H1 (cell line): ENCODE data around the gene PDZK1IP1. TPM values are rescaled to one million over a fixed set of nuclear protein-coding genes. Genes with fewer than 3 reads are reported as not detected.

Source experiments
- CEBPB ChIP-seq: IDR thresholded peaks from 2 replicates; pipeline ENCODE4 v1.6.1; 2012; ENCODE audit warnings: low read depth, low read length
- CREB1 ChIP-seq: IDR thresholded peaks from 2 replicates; pipeline ENCODE4 v1.6.1; 2012; ENCODE audit warnings: inconsistent platforms
- EP300 ChIP-seq, 2 experiments: IDR thresholded peaks; 1 replicate in 1 of 2; 2 replicates in 1 of 2; pipeline ENCODE4 v1.6.1; 2011 to 2012; ENCODE audit warnings: low read depth in 2 of 2, low read length in 2 of 2, mild to moderate bottlenecking in 2 of 2, borderline replicate concordance in 1 of 2, inconsistent platforms in 1 of 2, moderate library complexity in 1 of 2
- HDAC6 ChIP-seq: IDR thresholded peaks from one replicate; pipeline ENCODE4 v1.7.1; 2012; ENCODE audit warnings: low read depth, mild to moderate bottlenecking, inconsistent platforms, low read length, moderate library complexity
- RBBP5 ChIP-seq: IDR thresholded peaks from 2 replicates; pipeline ENCODE4 v1.7.1; 2012; ENCODE audit warnings: low read depth, mild to moderate bottlenecking, inconsistent platforms, low read length, moderate library complexity, borderline replicate concordance
- SAP30 ChIP-seq: fragments of 300-600 bp; sonication (generic); IDR thresholded peaks from 2 replicates; pipeline ENCODE4 v1.7.1; 2012; ENCODE audit warnings: low read length, moderate library complexity, mild to moderate bottlenecking, inconsistent platforms; ENCODE audit not compliant: insufficient read depth, insufficient replicate concordance
- SRF ChIP-seq: IDR thresholded peaks from 2 replicates; pipeline ENCODE4 v1.6.1; 2011; ENCODE audit warnings: mild to moderate bottlenecking, low read depth, low read length, moderate library complexity
- polyA plus RNA-seq, 7 experiments: library from polyadenylated mRNA; depleted of rRNA in 3 of 7; stranded (reverse) in 5 of 7; unstranded in 2 of 7; fragments of >200 nt in 5 of 7; fragments of 200-250 nt in 2 of 7; gene quantifications; 1 replicate in 5 of 7; 2 replicates in 1 of 7; 4 replicates in 1 of 7; pipeline versions ENCODE4 v1.2.1 to v1.2.3, GENCODE V29; 2011 to 2013; ENCODE audit warnings: missing spikeins in 2 of 7, mixed read lengths in 2 of 7
- total RNA-seq: library from RNA; stranded (reverse); fragmentation: NEBNext Ultra II Directional; extraction: Animal tissue kit (Norgen Biotek cat#: 25700); gene quantifications from 2 replicates; pipeline ENCODE4 v1.2.1, GENCODE V29; 2021

PDZK1IP1 gene
- total and polyA plus RNA-seq, 2 of the 8 experiments (the other 6 are each of a cell fraction or from before 2014, with no cell fraction given) = 0.17 TPM; not detected in 1

GRCh38 chr1:47216278-47217059, 26.6 kb upstream of the PDZK1IP1 start (continued):
- TF ChIP-seq RBBP5 = no peak
- TF ChIP-seq SRF = no peak
- TF ChIP-seq CREB1 = no peak
- TF ChIP-seq SAP30 = no peak
- TF ChIP-seq EP300 (IDR thresholded peaks at IDR 0.05; ENCODE audit: borderline replicate concordance in 1 of 2, low read depth in 2 of 2, low read length in 2 of 2) = no peak
- no peak for TF ChIP-seq CEBPB
- TF ChIP-seq HDAC6 = no peak
- TF ChIP-seq, all 59 proteins: peak for 0
